GM21717 (cell line): Measurements from ENCODE around the gene BTN3A1.
"Not testable (repeated sequence)": the region's sequence is repeated elsewhere in the genome, so short reads cannot be mapped to it uniquely, and the experiment has no call there.

Experiments
- ATAC-seq: cut with Tn5 transposase; IDR thresholded peaks from one replicate; pipeline ENCODE4 v1.9.1; 2021; ENCODE audit warnings: mild to moderate bottlenecking, moderate library complexity; ENCODE audit not compliant: unreplicated experiment

Gene BTN3A1

GRCh38 chr6:26439151-26440125 lies 37.4 kb downstream of the BTN3A1 start:
- no peak for ATAC-seq

- ATAC-seq = no peak
These were observed 38.9 kb downstream of the BTN3A1 start for GRCh38 chr6:26440977-26441358.

- no peak for ATAC-seq
These were observed 39.9 kb downstream of the BTN3A1 start for GRCh38 chr6:26441977-26442376.

GRCh38 chr6:26445934-26446667 lies 44.0 kb downstream of the BTN3A1 start:
- no peak for ATAC-seq

GRCh38 chr6:26447257-26447656 lies 45.2 kb downstream of the BTN3A1 start:
- no peak for ATAC-seq

- no peak for ATAC-seq
These were observed 48.2 kb downstream of the BTN3A1 start for GRCh38 chr6:26450240-26450639.

- ATAC-seq = no peak
These were observed 50.7 kb downstream of the BTN3A1 start for GRCh38 chr6:26452631-26453235.

- ATAC-seq = no peak
These were observed 52.6 kb downstream of the BTN3A1 start for GRCh38 chr6:26454631-26455030.

GRCh38 chr6:26455357-26455970 lies 53.4 kb downstream of the BTN3A1 start:
- no peak for ATAC-seq

GRCh38 chr6:26457264-26457805 lies 55.3 kb downstream of the BTN3A1 start:
- peak; percentile 10 for ATAC-seq

GRCh38 chr6:26457806-26458688 lies 56.0 kb downstream of the BTN3A1 start, which contains the start of gene BTN2A1:
TSS of gene BTN2A1 (plus strand) at chr6:26457955. CDS start at chr6:26458637, 682 bp downstream.
- peak; percentile 98 for ATAC-seq

GRCh38 chr6:26459023-26459810 lies 57.1 kb downstream of the BTN3A1 start:
- no peak for ATAC-seq

- not testable (repeated sequence) for ATAC-seq
These were observed 59.3 kb downstream of the BTN3A1 start for GRCh38 chr6:26461353-26461752.

GRCh38 chr6:26464014-26464413 lies 61.9 kb downstream of the BTN3A1 start:
- no peak for ATAC-seq

GRCh38 chr6:26464416-26465131 lies 62.5 kb downstream of the BTN3A1 start:
- ATAC-seq = no peak
